ENCODE measurements around the gene SAA1. TPM values are rescaled to one million over a fixed set of nuclear protein-coding genes. Genes with fewer than 3 reads are reported as not detected.

SAA1 gene
- total and polyA plus RNA-seq, 10 of the 15 experiments (the other 5 are each of a cell fraction or from before 2014, with no cell fraction given) = 0.36 to 6.9 TPM; not detected in 8

DNA sequence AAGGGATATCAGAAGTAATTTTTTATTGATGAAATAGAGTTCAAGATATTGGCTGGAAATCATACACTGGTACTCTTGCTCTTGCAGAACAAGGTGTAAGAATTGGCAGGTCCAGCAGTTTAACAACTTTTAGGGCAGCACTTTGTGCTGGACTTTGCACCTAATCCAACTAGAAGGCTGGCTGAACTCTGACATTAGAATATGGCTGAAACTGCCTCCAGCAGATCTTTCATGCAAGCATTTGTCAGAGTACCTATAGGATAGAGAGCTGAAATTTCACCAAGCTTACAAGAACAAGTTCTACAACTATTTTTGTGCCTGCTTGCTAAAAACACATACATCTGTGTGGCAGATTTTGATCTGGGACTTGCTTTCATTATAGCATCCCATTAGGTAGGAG is 38.7 kb downstream of the SAA1 start:
- FAIRE-seq = no peak
- in situ Hi-C loops (cut with MboI) (no loop called here), intact Hi-C loops (cut with micrococcal nuclease; ENCODE audit: unreplicated experiment) (no loop called here)
- Histone ChIP-seq H3K4me2 (ENCODE audit: control insufficient read depth, insufficient read depth) (no peak overlapping the region), H3K4me3 (no peak overlapping the region), H3K9ac (ENCODE audit: control insufficient read depth, insufficient read depth, low read length) (no peak overlapping the region), H3K79me2 (ENCODE audit: control insufficient read depth, insufficient read depth, low read length) (no peaks in the 10 kb centered on the region), H3K36me3 (ENCODE audit: control insufficient read depth in 2 of 2, insufficient read depth in 2 of 2, low read length in 1 of 2) (peaks cover 1 to 16% of the 10 kb centered on the region in 2 experiments), H3K4me1 (ENCODE audit: control insufficient read depth, insufficient read depth, low read length) (no peaks in the 10 kb centered on the region), H3K27me3 (replicated peaks in 1 of 2; ENCODE audit: control insufficient read depth in 2 of 2, insufficient read depth in 2 of 2, low read length in 1 of 2) (no peaks in the 10 kb centered on the region), H3K9me3 (replicated peaks; ENCODE audit: control insufficient read depth, insufficient read depth, low read length) (no peaks in the 10 kb centered on the region), H3K27ac (ENCODE audit: control insufficient read depth, insufficient read depth) (no peak overlapping the region), H2AFZ (ENCODE audit: control insufficient read depth, low read depth, low read length) (no peak overlapping the region), H4K20me1 (ENCODE audit: control insufficient read depth, insufficient read depth) (no peaks in the 10 kb centered on the region)
- TF ChIP-seq SRF (IDR thresholded peaks at IDR 0.05; ENCODE audit: low read depth in 2 of 2, low read length in 2 of 2) = no peak
- TF ChIP-seq ETV6 (conservative IDR thresholded peaks at IDR 0.05 in 1 of 2, IDR thresholded peaks at IDR 0.05 in 1 of 2; ENCODE audit: borderline replicate concordance in 1 of 2, low read depth in 1 of 2) = no peak
- TF ChIP-seq TAF1 (IDR thresholded peaks at IDR 0.05; ENCODE audit: borderline replicate concordance, low read depth, low read length) = no peak
- no peak for TF ChIP-seq BACH1 (IDR thresholded peaks at IDR 0.05; ENCODE audit: borderline replicate concordance)
- TF ChIP-seq SMC3 (IDR thresholded peaks at IDR 0.05; ENCODE audit: borderline replicate concordance, low read length) = no peak
- no peak for TF ChIP-seq E4F1 (IDR thresholded peaks at IDR 0.05; ENCODE audit: borderline replicate concordance, partially characterized antibody)
- no peak for TF ChIP-seq RUNX3 (IDR thresholded peaks at IDR 0.05; ENCODE audit: low read length)
- no peak for TF ChIP-seq PAX8 (IDR thresholded peaks at IDR 0.05)
- no peak for TF ChIP-seq REST (IDR thresholded peaks at IDR 0.05; ENCODE audit: low read depth, low read length)
- TF ChIP-seq TCF7 (IDR thresholded peaks at IDR 0.05; ENCODE audit: borderline replicate concordance) = no peak
- TF ChIP-seq PAX5 (IDR thresholded peaks at IDR 0.05; ENCODE audit: borderline replicate concordance, low read depth, low read length) = no peak
- TF ChIP-seq ZSCAN29 (IDR thresholded peaks at IDR 0.05) = no peak
- no peak for TF ChIP-seq SUZ12 (IDR thresholded peaks at IDR 0.05; ENCODE audit: unreplicated experiment)
- no peak for TF ChIP-seq LARP7 (IDR thresholded peaks at IDR 0.05)
- TF ChIP-seq RAD21 (IDR thresholded peaks at IDR 0.05; ENCODE audit: insufficient read depth, low read depth, low read length) = no peak
- no peak for TF ChIP-seq JUND (IDR thresholded peaks at IDR 0.05; ENCODE audit: low read depth, low read length)
- TF ChIP-seq MEF2B (IDR thresholded peaks at IDR 0.05; ENCODE audit: partially characterized antibody, poor library complexity, severe bottlenecking) = no peak
- TF ChIP-seq SMAD5 (IDR thresholded peaks at IDR 0.05; ENCODE audit: low read depth) = no peak
- TF ChIP-seq, protein P1, sequence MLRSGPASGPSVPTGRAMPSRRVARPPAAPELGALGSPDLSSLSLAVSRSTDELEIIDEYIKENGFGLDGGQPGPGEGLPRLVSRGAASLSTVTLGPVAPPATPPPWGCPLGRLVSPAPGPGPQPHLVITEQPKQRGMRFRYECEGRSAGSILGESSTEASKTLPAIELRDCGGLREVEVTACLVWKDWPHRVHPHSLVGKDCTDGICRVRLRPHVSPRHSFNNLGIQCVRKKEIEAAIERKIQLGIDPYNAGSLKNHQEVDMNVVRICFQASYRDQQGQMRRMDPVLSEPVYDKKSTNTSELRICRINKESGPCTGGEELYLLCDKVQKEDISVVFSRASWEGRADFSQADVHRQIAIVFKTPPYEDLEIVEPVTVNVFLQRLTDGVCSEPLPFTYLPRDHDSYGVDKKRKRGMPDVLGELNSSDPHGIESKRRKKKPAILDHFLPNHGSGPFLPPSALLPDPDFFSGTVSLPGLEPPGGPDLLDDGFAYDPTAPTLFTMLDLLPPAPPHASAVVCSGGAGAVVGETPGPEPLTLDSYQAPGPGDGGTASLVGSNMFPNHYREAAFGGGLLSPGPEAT (IDR thresholded peaks at IDR 0.05; ENCODE audit: low read depth) = no peak
- SMC1A ChIA-PET (ENCODE audit: uncharacterized antibody, unreplicated experiment) = interaction anchor here (1.2 to 5.3 kb wide), 2 partner anchors 11 to 16 kb away, joined by 4 to 29 read pairs; partner anchors contain the start of genes GTF2H1 and HPS5
- CTCF ChIA-PET = interaction anchor here (2.3 kb wide), 1 partner anchor 10 kb away, joined by 5 read pairs; no protein-coding TSS in a partner anchor
- RAD21 ChIA-PET (ENCODE audit: unreplicated experiment) = no interaction called here
- BruUV-seq (replicated peaks) = no TSS peak
- ATAC-seq = no peak
- POLR2A ChIA-PET = no interaction called here
- DNase-seq (ENCODE audit: low read depth, low spot score) = no peak

Measured in GM12878 (cell line).